ENCODE measurements around the gene PTPRN2.

The PTPRN2 gene

GRCh38 chr7:157879391-157879790 lies 708.2 kb downstream of the PTPRN2 start:
- DNase-seq (ENCODE audit: low read depth) = no peak

- DNase-seq (ENCODE audit: low read depth) = no peak
Observed at GRCh38 chr7:157877298-157878090, 710.1 kb downstream of the PTPRN2 start.

- DNase-seq (ENCODE audit: low read depth) = no peak
Observed at GRCh38 chr7:157876469-157877285, 710.9 kb downstream of the PTPRN2 start.

- peak; percentile 43 for DNase-seq (ENCODE audit: low read depth)
Observed at GRCh38 chr7:157875230-157876179, 712.1 kb downstream of the PTPRN2 start.

- no peak for DNase-seq (ENCODE audit: low read depth)
Observed at GRCh38 chr7:157874870-157875229, 712.8 kb downstream of the PTPRN2 start.

GRCh38 chr7:157874208-157874816 lies 713.3 kb downstream of the PTPRN2 start:
- no peak for DNase-seq (ENCODE audit: low read depth)

- DNase-seq (ENCODE audit: low read depth) = no peak
Observed at GRCh38 chr7:157873664-157874063, 714.0 kb downstream of the PTPRN2 start.

GRCh38 chr7:157873181-157873580 lies 714.4 kb downstream of the PTPRN2 start:
- no peak for DNase-seq (ENCODE audit: low read depth)

- DNase-seq (ENCODE audit: low read depth) = no peak
Observed at GRCh38 chr7:157872447-157872846, 715.2 kb downstream of the PTPRN2 start.

GRCh38 chr7:157871681-157872080 lies 715.9 kb downstream of the PTPRN2 start:
- no peak for DNase-seq (ENCODE audit: low read depth)

GRCh38 chr7:157870644-157871290 lies 716.9 kb downstream of the PTPRN2 start:
- no peak for DNase-seq (ENCODE audit: low read depth)

GRCh38 chr7:157869793-157870192 lies 717.8 kb downstream of the PTPRN2 start:
- DNase-seq (ENCODE audit: low read depth) = no peak

GRCh38 chr7:157867685-157868305 lies 719.8 kb downstream of the PTPRN2 start:
- DNase-seq (ENCODE audit: low read depth) = no peak

GRCh38 chr7:157866336-157866924 lies 721.2 kb downstream of the PTPRN2 start:
- no peak for DNase-seq (ENCODE audit: low read depth)

- DNase-seq (ENCODE audit: low read depth) = no peak
Observed at GRCh38 chr7:157865351-157866165, 722.1 kb downstream of the PTPRN2 start.

- no peak for DNase-seq (ENCODE audit: low read depth)
Observed at GRCh38 chr7:157864911-157865310, 722.7 kb downstream of the PTPRN2 start.

GRCh38 chr7:157863906-157864810 lies 723.5 kb downstream of the PTPRN2 start:
- DNase-seq (ENCODE audit: low read depth) = no peak

GRCh38 chr7:157863176-157863575 lies 724.4 kb downstream of the PTPRN2 start:
- DNase-seq (ENCODE audit: low read depth) = no peak

Measured in stimulated activated CD4-positive, alpha-beta T cell treated with anti-CD3 and anti-CD28 coated beads, Interleukin-2, amount 100 ng/mL, for 4 hours (primary cell).